Measurements from ENCODE around the gene KLHDC4. TPM values are rescaled to one million over a fixed set of nuclear protein-coding genes. Genes with fewer than 3 reads are reported as not detected.
A peak's percentile ranks its signal among the peaks of the same experiment; 100 is the strongest.

Gene KLHDC4
- total RNA-seq, 1 experiment from 2014 or later = 50.7 TPM

- no peak for DNase-seq (ENCODE audit: low read depth, low spot score)
- intact Hi-C loops (cut with micrococcal nuclease; ENCODE audit: unreplicated experiment) (no loop called here), in situ Hi-C loops (cut with HindIII; ENCODE audit: low pct_unique_long_range_greater_than_20kb, low sequenced_read_pairs) (no loop called here)
- Histone ChIP-seq H3K4me3 (ENCODE audit: low read depth in 2 of 2, low read length in 2 of 2) (no peak overlapping the region), H3K27me3 (ENCODE audit: control insufficient read depth, insufficient read depth, low read length) (no peaks in the 10 kb centered on the region), H3K36me3 (ENCODE audit: control insufficient read depth, insufficient read depth, low read length) (no peaks in the 10 kb centered on the region), H3K9me3 (ENCODE audit: control insufficient read depth, insufficient read depth, low read depth, low read length) (no peaks in the 10 kb centered on the region), H3K27ac (ENCODE audit: low read length) (no peak overlapping the region), H3K4me1 (ENCODE audit: control insufficient read depth, insufficient read depth, low read length) (no peaks in the 10 kb centered on the region)
- ATAC-seq = peak; percentile 19
- POLR2A ChIA-PET = no interaction called here
- no TSS peak for BruUV-seq (replicated peaks)
- TF ChIP-seq POLR2AphosphoS5 (IDR thresholded peaks at IDR 0.05; ENCODE audit: low read depth, low read length) = no peak; the same call in 1 of the 2 replicates
- TF ChIP-seq, protein P1, sequence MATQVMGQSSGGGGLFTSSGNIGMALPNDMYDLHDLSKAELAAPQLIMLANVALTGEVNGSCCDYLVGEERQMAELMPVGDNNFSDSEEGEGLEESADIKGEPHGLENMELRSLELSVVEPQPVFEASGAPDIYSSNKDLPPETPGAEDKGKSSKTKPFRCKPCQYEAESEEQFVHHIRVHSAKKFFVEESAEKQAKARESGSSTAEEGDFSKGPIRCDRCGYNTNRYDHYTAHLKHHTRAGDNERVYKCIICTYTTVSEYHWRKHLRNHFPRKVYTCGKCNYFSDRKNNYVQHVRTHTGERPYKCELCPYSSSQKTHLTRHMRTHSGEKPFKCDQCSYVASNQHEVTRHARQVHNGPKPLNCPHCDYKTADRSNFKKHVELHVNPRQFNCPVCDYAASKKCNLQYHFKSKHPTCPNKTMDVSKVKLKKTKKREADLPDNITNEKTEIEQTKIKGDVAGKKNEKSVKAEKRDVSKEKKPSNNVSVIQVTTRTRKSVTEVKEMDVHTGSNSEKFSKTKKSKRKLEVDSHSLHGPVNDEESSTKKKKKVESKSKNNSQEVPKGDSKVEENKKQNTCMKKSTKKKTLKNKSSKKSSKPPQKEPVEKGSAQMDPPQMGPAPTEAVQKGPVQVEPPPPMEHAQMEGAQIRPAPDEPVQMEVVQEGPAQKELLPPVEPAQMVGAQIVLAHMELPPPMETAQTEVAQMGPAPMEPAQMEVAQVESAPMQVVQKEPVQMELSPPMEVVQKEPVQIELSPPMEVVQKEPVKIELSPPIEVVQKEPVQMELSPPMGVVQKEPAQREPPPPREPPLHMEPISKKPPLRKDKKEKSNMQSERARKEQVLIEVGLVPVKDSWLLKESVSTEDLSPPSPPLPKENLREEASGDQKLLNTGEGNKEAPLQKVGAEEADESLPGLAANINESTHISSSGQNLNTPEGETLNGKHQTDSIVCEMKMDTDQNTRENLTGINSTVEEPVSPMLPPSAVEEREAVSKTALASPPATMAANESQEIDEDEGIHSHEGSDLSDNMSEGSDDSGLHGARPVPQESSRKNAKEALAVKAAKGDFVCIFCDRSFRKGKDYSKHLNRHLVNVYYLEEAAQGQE (IDR thresholded peaks at IDR 0.05; ENCODE audit: insufficient read depth in 1 of 2, low read depth in 2 of 2, low read length in 1 of 2) = no peak
- no peak for TF ChIP-seq TCF7L2 (IDR thresholded peaks at IDR 0.05; ENCODE audit: low read depth, low read length)
- TF ChIP-seq, protein P2, sequence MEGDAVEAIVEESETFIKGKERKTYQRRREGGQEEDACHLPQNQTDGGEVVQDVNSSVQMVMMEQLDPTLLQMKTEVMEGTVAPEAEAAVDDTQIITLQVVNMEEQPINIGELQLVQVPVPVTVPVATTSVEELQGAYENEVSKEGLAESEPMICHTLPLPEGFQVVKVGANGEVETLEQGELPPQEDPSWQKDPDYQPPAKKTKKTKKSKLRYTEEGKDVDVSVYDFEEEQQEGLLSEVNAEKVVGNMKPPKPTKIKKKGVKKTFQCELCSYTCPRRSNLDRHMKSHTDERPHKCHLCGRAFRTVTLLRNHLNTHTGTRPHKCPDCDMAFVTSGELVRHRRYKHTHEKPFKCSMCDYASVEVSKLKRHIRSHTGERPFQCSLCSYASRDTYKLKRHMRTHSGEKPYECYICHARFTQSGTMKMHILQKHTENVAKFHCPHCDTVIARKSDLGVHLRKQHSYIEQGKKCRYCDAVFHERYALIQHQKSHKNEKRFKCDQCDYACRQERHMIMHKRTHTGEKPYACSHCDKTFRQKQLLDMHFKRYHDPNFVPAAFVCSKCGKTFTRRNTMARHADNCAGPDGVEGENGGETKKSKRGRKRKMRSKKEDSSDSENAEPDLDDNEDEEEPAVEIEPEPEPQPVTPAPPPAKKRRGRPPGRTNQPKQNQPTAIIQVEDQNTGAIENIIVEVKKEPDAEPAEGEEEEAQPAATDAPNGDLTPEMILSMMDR (IDR thresholded peaks at IDR 0.05) = no peak
- no peak for TF ChIP-seq SIN3A (IDR thresholded peaks at IDR 0.05; ENCODE audit: borderline replicate concordance, insufficient read depth, low read depth, low read length)
- CTCF ChIA-PET = interaction anchor here (1.3 kb wide), 1 partner anchor 10 kb away, joined by 3 read pairs; no protein-coding TSS in a partner anchor
Observed at GRCh38 chr16:87692756-87693155, 73.0 kb downstream of the KLHDC4 start.

DNA sequence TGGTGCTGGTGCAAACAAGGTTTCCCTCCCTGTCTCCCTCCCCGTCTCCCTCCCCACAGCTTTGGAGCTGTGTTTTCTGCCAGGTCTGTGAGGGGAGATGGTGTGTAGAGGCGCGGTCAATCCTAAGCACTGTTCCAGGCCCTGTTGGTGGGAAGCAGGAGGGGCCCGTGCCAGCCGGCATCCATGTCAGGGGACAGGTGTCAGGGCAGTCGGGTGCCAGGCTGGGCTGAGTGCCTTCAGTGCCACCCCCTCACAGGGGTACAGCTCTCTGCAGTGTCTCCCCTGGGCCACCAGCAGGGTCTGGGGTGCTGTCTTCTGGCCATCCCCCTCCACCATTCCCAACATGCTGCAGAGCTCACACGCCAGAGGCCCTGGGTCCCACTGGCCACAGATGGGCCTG, 73.6 kb downstream of the KLHDC4 start:
- H3K4me3 ChIP-seq (ENCODE audit: low read depth in 2 of 2, low read length in 2 of 2) = no peak overlapping the region
- no peaks in the 10 kb centered on the region for H3K9me3 ChIP-seq (ENCODE audit: control insufficient read depth, insufficient read depth, low read depth, low read length)
- POLR2A ChIA-PET = no interaction called here
- intact Hi-C loops (cut with micrococcal nuclease; ENCODE audit: unreplicated experiment) = no loop called here
- H3K4me1 ChIP-seq (ENCODE audit: control insufficient read depth, insufficient read depth, low read length) = no peaks in the 10 kb centered on the region
- H3K27ac ChIP-seq (ENCODE audit: low read length) = no peak overlapping the region
- ATAC-seq (peak; percentile 33), DNase-seq (ENCODE audit: low read depth, low spot score) (no peak)
- CTCF ChIA-PET = interaction anchor here (1.3 kb wide), 1 partner anchor 11 kb away, joined by 3 read pairs; no protein-coding TSS in a partner anchor
- H3K36me3 ChIP-seq (ENCODE audit: control insufficient read depth, insufficient read depth, low read length) = no peaks in the 10 kb centered on the region
- no TSS peak for BruUV-seq (replicated peaks)
- in situ Hi-C loops (cut with HindIII; ENCODE audit: low pct_unique_long_range_greater_than_20kb, low sequenced_read_pairs) = no loop called here
- no peaks in the 10 kb centered on the region for H3K27me3 ChIP-seq (ENCODE audit: control insufficient read depth, insufficient read depth, low read length)
- TF ChIP-seq POLR2AphosphoS5 (IDR thresholded peaks at IDR 0.05; ENCODE audit: low read depth, low read length) (no peak; the same call in 1 of the 2 replicates), SIN3A (IDR thresholded peaks at IDR 0.05; ENCODE audit: borderline replicate concordance, insufficient read depth, low read depth, low read length) (no peak), TCF7L2 (IDR thresholded peaks at IDR 0.05; ENCODE audit: low read depth, low read length) (no peak)
- TF ChIP-seq, protein P1 (IDR thresholded peaks at IDR 0.05; ENCODE audit: insufficient read depth in 1 of 2, low read depth in 2 of 2, low read length in 1 of 2) = no peak
- TF ChIP-seq, protein P2 (IDR thresholded peaks at IDR 0.05) = no peak
